Measurements from ENCODE around the gene BACE2.

DNA sequence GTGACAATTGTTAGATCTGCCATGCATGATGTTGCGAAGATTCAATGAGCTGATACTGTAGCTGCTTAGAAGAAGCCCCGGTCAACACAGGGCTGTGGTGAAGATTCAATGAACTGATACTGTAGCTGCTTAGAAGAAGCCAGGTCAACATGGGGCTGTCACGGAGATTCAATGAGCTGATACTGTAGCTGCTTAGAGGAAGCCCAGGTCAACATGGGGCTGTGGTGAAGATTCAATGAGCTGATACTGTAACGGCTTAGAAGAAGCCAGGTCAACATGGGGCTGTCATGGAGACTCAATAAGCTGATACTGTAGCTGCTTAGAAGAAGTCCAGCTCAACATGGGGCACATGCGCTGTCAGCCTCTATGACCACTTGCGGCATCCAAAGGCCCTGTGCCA lies 18.8 kb upstream of the BACE2 start:
- no peak for TF ChIP-seq ZNF70 (CRISPR knock-in tag; IDR thresholded peaks at IDR 0.05)
- no peak for TF ChIP-seq ARNTL (CRISPR knock-in tag; IDR thresholded peaks at IDR 0.05; ENCODE audit: borderline replicate concordance, low read depth)
- no peak for TF ChIP-seq RARB (CRISPR knock-in tag; IDR thresholded peaks at IDR 0.05)

All from SK-N-SH treated with all-trans-retinoic acid at 6 μM for 48 hours (cell line).